HG02610 (cell line): ENCODE data around the gene GAL3ST3.
"Not testable (repeated sequence)": the region's sequence is repeated elsewhere in the genome, so short reads cannot be mapped to it uniquely, and the experiment has no call there.

Experiments
- ATAC-seq: cut with Tn5 transposase; IDR thresholded peaks from one replicate; pipeline ENCODE4 v1.9.1; 2021; ENCODE audit warnings: mild to moderate bottlenecking, moderate library complexity; ENCODE audit not compliant: unreplicated experiment

The GAL3ST3 gene

GRCh38 chr11:66045177-66045639, 3.8 kb downstream of the GAL3ST3 start:
- ATAC-seq, result no peak

GRCh38 chr11:66044757-66045156, 4.2 kb downstream of the GAL3ST3 start:
- no peak for ATAC-seq

GRCh38 chr11:66042996-66043906, 5.7 kb downstream of the GAL3ST3 start:
- no peak for ATAC-seq

DNA sequence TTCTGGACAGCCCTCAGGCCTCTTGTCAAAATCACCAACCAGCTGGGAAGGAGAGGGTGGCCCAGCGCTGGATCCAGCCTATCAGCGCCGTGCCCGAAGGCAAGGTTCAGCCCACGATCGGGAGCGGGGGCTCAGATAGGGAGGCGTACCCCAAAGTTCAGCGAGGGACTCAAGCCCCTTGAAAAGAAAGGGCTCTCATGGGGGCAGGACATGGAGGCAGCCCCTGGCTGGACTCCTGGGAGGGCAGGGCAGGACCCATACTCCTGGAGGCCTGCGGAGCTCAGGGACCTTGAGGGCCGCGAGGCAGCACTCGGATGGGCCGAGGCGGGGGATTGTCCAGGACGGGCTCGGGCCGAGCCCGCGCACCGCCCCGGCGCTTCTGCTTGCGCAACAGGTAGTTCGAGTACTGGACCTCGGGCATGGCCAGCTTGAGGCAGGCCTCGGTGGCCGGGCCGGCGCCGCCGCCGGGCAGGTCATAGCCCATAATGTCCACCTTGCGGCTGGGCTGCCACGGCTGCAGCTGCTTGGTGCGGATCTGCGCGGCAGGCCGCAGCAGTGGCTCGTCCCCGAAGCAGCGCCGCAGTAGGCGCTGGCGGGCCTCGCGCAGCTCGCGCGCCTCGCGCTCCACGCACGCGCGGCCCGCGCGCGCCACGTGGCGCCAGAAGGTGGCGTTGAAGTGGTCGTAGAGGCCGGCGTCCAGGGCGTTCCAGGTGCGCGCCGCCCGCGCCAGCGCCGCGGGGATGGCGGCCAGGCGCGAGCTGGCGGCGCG, 6.5 kb downstream of the GAL3ST3 start:
- ATAC-seq, result no peak

DNA sequence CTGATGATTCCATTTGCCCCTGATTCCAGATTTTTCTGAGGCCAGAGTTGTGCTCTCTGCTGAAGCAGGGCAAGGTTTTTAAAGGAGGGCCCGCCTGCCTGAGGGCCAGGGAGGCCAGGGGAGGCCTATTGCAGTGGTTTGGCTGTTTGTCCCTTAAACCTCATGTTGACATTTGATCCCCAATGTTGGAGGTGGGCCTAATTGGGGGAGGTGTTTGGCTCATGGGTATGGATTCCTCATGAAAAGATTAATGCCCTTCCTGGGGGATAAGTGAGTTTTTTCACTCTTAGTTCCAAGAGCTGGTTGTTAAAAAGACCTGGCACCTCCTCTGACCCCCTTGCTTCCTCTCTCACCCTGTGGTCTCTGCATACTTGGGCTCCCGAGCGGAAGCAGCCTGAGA, 9.2 kb downstream of the GAL3ST3 start:
- ATAC-seq, result no peak

DNA sequence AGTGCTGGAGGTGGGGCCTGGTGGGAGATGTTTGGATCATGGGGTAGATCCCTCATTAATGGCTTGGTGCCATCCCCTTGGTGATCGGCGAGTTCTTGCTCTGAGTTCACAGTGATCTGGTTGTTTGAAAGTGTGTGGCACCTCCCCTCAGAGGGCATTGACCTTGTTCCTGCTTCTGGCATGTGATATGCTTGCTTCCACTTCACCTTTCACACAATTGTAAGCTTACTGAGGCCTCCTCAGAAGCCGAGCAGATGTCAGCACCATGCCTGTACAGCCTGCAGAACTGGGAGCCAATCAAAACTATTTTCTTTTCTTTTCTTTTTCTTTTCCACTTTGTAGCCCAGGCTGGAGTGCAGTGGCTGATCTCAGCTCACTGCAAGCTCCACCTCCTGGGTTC, 11.6 kb downstream of the GAL3ST3 start:
- no peak for ATAC-seq

- ATAC-seq, result no peak
Observed at GRCh38 chr11:66036334-66036710, 12.6 kb downstream of the GAL3ST3 start.

DNA sequence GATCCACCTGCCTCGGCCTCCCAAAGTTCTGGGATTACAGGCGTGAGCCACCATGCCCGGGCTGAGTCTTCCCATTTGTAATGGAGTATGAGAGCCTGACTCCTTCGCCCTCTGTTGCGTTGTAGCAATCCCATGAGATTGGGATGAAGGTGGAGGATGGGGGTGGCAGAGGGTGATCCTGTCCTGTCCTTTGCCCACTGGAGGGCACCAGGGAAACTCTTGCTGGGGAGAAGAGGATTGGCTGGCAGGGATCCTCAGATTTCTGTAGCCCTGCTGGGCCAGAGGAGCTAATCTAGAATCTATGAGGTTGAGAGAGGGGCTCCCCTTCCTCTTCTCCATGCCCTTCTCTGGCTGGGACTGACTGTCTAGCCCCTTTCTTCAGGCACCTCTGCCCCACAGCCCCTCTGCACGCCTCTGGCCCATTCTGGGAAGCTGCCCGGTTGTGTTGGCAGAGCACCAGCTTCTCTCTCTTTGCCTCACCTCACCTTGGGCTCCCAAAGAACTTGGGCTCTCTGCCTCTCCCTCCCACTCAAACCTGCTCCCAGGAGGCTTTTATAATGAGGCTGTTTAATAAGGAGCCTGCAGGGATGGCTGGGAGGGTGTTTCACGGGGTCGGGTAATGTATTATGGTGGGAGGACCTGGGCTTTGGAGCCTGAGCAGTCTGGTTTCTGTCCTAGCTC, 13.2 kb downstream of the GAL3ST3 start:
- no peak for ATAC-seq

- no peak for ATAC-seq
Observed at GRCh38 chr11:66032957-66033735, 15.8 kb downstream of the GAL3ST3 start.

GRCh38 chr11:66026017-66026529, 22.9 kb downstream of the GAL3ST3 start, which contains the start of gene CATSPER1:
TSS of gene CATSPER1 (minus strand) at chr11:66026479. CDS start at chr11:66026379, 100 bp downstream.
- no peak for ATAC-seq

DNA sequence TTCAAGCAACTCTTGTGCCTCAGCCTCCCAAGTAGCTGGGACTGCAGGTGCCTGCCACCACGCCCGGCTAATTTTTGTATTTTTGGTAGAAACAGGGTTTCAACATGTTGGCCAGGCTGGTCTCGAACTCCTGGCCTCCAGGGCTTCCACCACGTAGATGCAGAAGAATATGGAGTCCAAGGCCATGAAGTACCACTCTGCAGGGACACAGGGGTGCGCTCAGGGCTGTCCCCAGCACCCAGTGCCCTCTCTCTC, 25.8 kb downstream of the GAL3ST3 start:
- ATAC-seq, result not testable (repeated sequence)

GRCh38 chr11:66022401-66023185, 26.4 kb downstream of the GAL3ST3 start:
- no peak for ATAC-seq

- no peak for ATAC-seq
Observed at GRCh38 chr11:66020618-66021357, 28.2 kb downstream of the GAL3ST3 start.

GRCh38 chr11:66020212-66020611, 28.7 kb downstream of the GAL3ST3 start:
- ATAC-seq, result no peak

DNA sequence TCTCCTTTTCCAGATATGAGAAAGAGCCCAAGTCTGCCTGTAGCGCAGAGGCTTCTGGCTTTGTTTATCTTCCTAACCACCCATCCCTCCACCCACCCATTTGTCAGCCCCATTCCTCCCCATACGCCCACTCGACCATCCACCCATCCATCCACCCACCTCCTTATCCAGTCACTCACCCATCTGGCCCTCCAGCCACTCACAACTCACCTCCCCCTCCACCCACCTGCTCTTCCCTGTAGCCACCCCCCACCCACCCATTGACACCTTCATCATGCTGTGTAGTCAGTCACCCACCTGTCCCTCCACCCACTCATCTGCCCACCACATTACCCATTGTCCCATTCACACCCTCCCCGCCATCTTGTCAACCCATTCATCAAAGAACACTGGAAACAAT, 31.6 kb downstream of the GAL3ST3 start:
- no peak for ATAC-seq

DNA sequence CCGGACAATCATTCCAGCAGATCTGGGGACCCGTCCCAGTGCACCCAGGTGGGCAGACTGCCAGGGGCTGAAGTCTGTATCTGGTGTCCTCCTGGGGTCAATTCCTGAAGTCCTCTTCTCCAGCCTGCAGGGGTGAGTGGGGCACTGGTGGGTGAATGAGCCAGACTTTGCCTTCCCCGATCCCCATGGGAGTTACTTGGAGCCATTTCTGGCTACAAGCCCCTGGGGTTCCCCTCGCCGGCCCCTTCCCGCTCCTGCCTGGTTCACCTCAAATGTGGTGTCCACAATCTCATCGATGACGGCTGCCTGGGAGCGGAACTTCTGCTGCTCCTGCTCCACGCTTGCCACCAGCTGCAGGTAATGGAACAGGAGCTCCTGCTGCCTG, 32.2 kb downstream of the GAL3ST3 start:
- no peak for ATAC-seq

DNA sequence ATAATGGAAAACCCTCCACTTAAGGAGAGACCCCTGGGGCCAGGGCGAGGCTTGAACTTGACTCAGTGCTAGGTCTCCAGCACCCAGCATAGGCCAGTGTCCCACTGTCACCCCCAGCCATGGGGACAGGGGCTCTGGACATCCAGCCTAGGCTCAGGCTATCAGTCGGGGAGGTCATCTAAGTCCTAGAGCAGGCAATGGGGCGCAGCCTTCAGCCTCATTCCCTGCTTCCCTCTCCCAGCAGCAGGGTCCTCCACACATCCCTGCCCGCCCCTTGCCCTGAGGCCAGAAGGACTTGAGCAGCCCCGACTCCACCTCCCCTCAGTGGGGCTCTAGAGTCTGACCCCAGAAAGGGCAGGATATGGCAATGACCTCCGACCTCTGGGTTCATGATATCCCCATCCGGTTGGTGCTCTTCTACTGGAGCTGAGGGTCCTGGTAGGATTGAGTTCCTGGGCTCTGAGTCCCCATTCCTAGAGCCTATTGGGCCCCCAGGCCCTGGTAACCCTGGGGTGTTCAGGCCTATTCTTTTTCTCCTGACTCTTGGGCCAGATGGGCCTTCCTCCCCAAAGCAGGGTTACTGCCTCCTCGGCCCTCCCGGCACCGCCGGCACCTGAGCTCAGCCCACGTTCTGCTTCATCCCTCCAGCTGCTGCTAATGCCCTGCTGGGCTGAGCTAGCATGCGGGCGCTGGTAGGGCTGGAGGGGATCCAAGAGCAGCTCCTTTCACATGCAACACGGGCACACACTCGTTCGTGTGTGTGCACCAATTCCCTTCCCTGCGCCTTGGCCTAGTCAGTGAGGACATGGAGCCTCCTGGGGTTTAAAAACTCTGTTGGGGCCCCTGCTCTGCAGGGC, 32.8 kb downstream of the GAL3ST3 start:
- ATAC-seq, result no peak

DNA sequence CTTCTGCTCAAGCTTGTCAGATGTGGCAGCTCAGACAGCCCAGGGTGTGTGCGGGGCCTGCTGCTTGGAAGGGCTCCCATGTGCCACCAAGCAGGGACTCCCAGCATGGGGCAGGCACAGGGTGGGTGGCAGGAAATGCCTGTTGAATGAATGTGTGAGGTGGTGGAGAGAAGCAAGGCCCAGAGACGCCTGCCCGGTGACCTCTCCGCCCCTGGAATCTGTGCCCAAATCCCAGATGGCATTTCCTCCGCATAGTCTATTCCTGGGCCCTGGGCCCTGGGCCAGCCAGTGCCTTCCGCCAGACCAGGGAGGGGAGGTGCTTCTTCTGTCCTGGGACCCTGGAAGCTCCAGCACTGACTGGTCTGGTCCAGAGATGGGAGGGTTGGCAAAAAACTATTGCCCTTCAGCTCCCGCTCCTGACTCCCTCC, 33.5 kb downstream of the GAL3ST3 start:
- ATAC-seq, result no peak
